CD14-positive monocyte (primary cell): ENCODE results near the gene CHRNA3. TPM values are rescaled to one million over a fixed set of nuclear protein-coding genes. Genes with fewer than 3 reads are reported as not detected.

Experiments used
- DNase-seq, 3 donors: peaks; one replicate each; pipeline ENCODE4 v3.0.0-alpha.2; 2011 to 2022
- H2AFZ ChIP-seq: 2 replicates; pipeline ENCODE4 v1.6.0; 2012; ENCODE audit warnings: mild to moderate bottlenecking, low read depth, low read length, inconsistent platforms; ENCODE audit not compliant: insufficient read depth, poor library complexity, severe bottlenecking
- H3K27ac ChIP-seq, 2 donors: 1 replicate in 1 of 2; 2 replicates in 1 of 2; pipeline ENCODE4 v1.5.1; 2012 to 2013; ENCODE audit warnings: low read length in 2 of 2, control low read depth in 1 of 2, inconsistent platforms in 1 of 2, low read depth in 1 of 2, mild to moderate bottlenecking in 1 of 2
- H3K27me3 ChIP-seq, 2 donors: one replicate each; pipeline versions ENCODE4 v1.6.0 to v1.6.1; 2011 to 2013; ENCODE audit warnings: low read length in 2 of 2; ENCODE audit not compliant: control insufficient read depth in 2 of 2, insufficient read depth in 2 of 2
- H3K36me3 ChIP-seq, 2 donors: replicated peaks in 1 of 2; 1 replicate in 1 of 2; 2 replicates in 1 of 2; pipeline versions ENCODE4 v1.5.1 to v1.6.1; 2012 to 2013; ENCODE audit warnings: low read length in 2 of 2, control low read depth in 1 of 2, inconsistent platforms in 1 of 2, mild to moderate bottlenecking in 1 of 2; ENCODE audit not compliant: insufficient read depth in 2 of 2, control insufficient read depth in 1 of 2
- H3K4me1 ChIP-seq, 2 donors: 1 replicate in 1 of 2; 2 replicates in 1 of 2; pipeline versions ENCODE4 v1.5.1 to v1.6.1; 2012 to 2013; ENCODE audit warnings: low read length in 2 of 2, control low read depth in 1 of 2, inconsistent platforms in 1 of 2, mild to moderate bottlenecking in 1 of 2, moderate library complexity in 1 of 2; ENCODE audit not compliant: insufficient read depth in 2 of 2, control insufficient read depth in 1 of 2
- H3K4me2 ChIP-seq: replicated peaks from 2 replicates; pipeline ENCODE3; 2012; ENCODE audit warnings: low read length, moderate library complexity, mild to moderate bottlenecking; ENCODE audit not compliant: poor library complexity, severe bottlenecking; ENCODE audit errors: extremely low read depth
- H3K4me3 ChIP-seq, 3 experiments: fragments of 200-600 bp in 1 of 3; sonication (generic) in 1 of 3; replicated peaks in 1 of 3; 1 replicate in 2 of 3; 2 replicates in 1 of 3; pipeline ENCODE4 v1.5.1; 2011 to 2013; ENCODE audit warnings: low read length in 3 of 3, mild to moderate bottlenecking in 3 of 3, control low read depth in 2 of 3, low read depth in 2 of 3, inconsistent platforms in 1 of 3, moderate library complexity in 1 of 3
- H3K79me2 ChIP-seq: 2 replicates; pipeline ENCODE4 v1.6.0; 2012; ENCODE audit warnings: mild to moderate bottlenecking, control low read depth, inconsistent platforms, low read length, moderate library complexity; ENCODE audit not compliant: insufficient read depth
- H3K9ac ChIP-seq: 2 replicates; pipeline ENCODE4 v1.6.0; 2017; ENCODE audit warnings: low read length, mild to moderate bottlenecking; ENCODE audit not compliant: insufficient read depth, poor library complexity, severe bottlenecking
- H3K9me3 ChIP-seq, 2 donors: replicated peaks in 1 of 2; 1 replicate in 1 of 2; 2 replicates in 1 of 2; pipeline versions ENCODE4 v1.5.1 to v1.6.1; 2012 to 2013; ENCODE audit warnings: low read length in 2 of 2, control low read depth in 1 of 2; ENCODE audit not compliant: control insufficient read depth in 1 of 2, insufficient read depth in 1 of 2
- H4K20me1 ChIP-seq: 2 replicates; pipeline ENCODE4 v1.6.0; 2012; ENCODE audit warnings: mild to moderate bottlenecking, low read length, control low read depth, moderate library complexity; ENCODE audit not compliant: insufficient read depth
- H3K27ac Mint-ChIP-seq, 7 donors: one replicate each; pipeline ENCODE4 v1.8.0; 2020; ENCODE audit warnings: mild to moderate bottlenecking in 7 of 7, mixed read lengths in 7 of 7, moderate library complexity in 6 of 7, inconsistent platforms in 2 of 7
- H3K27me3 Mint-ChIP-seq, 3 donors: one replicate each; pipeline ENCODE4 v1.8.0; 2021 to 2022; ENCODE audit warnings: low read depth in 3 of 3, mild to moderate bottlenecking in 3 of 3, mixed read lengths in 3 of 3, moderate library complexity in 3 of 3, inconsistent platforms in 1 of 3
- H3K36me3 Mint-ChIP-seq, 2 donors: one replicate each; pipeline ENCODE4 v1.8.0; 2020; ENCODE audit warnings: mixed read lengths in 2 of 2, inconsistent platforms in 1 of 2, mild to moderate bottlenecking in 1 of 2
- H3K4me1 Mint-ChIP-seq: one replicate; pipeline ENCODE4 v1.8.0; 2020; ENCODE audit warnings: mild to moderate bottlenecking, mixed read lengths
- H3K4me3 Mint-ChIP-seq, 2 donors: one replicate each; pipeline ENCODE4 v1.8.0; 2020; ENCODE audit warnings: mild to moderate bottlenecking in 2 of 2, mixed read lengths in 2 of 2, moderate library complexity in 1 of 2
- H3K9me3 Mint-ChIP-seq, 7 donors: one replicate each; pipeline ENCODE4 v1.8.0; 2020 to 2022; ENCODE audit warnings: mixed read lengths in 7 of 7, mild to moderate bottlenecking in 6 of 7, moderate library complexity in 6 of 7, inconsistent platforms in 2 of 7
- WGBS: methylation state at CpG from one replicate; pipeline ENCODE4 v1.1.5; 2013; ENCODE audit warnings: missing lambda C conversion rate; ENCODE audit not compliant: insufficient coverage; 5-methylcytosine and 5-hydroxymethylcytosine counted together
- intact Hi-C, 2 donors: fragments of 100-400 bp; cut with micrococcal nuclease; formaldehyde crosslinking; loops; one replicate each; pipeline versions ENCODE4 v1.15.0 to v1.15.1; 2023
- polyA plus RNA-seq, 3 donors: library from polyadenylated mRNA; depleted of rRNA in 1 of 3; unstranded in 2 of 3; stranded (reverse) in 1 of 3; fragments of 300-500 nt in 2 of 3; fragments of >200 nt in 1 of 3; fragmentation: Illumina TruSeq in 2 of 3; gene quantifications; 1 replicate in 2 of 3; 2 replicates in 1 of 3; pipeline ENCODE4 v1.2.3, GENCODE V29; 2012 to 2021
- TF ChIP-seq, protein P1 (sequence below): fragments of 200-600 bp; IDR thresholded peaks from one replicate; pipeline ENCODE4 v1.8.0; 2022; ENCODE audit warnings: antibody characterized with exemption, mild to moderate bottlenecking

Gene CHRNA3
- polyA plus RNA-seq, 3 donors: not detected

DNA sequence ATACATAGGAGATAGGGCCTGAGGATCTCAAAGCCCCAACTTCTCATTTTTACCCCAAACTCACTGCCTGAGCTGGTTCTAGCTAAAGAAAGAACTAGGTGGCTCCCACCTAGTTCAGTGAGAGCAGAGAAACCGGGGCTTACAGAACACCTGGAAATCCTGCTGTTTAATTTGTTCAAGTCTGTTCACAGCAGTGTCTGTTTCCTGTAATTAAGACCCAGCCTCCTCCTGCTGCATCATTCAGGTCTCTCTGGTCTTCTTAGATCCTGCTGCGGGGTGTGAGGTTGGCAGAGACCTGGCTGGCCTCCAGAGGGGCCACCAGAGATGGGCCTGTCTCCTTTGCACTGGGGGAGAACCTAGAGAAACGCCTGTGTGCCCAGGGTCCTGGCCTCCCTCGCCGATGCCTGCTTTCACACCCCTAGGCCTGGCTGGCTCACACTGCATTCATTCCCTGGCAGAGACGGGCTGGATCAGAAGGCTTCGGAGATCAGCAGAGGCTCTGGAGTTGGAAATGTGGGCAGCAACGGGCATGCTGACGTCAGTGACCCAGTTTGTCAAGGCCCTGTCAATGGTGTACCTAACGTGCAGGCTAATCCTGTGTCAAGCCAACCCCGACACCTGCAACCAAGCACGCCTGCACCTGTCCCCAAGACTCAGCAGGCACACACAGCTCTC lies 4.9 kb upstream of the CHRNA3 start:
- Mint-ChIP-seq H3K4me3 (no peak overlapping the region), H3K36me3 (peaks cover 0 to 3% of the 10 kb centered on the region in 2 donors), H3K27ac (no peak overlapping the region), H3K27me3 (peaks cover 34 to 41% (median 35%) of the 10 kb centered on the region in 3 donors), H3K9me3 (peaks cover 0 to 5% (median 0%) of the 10 kb centered on the region in 7 donors), H3K4me1 (no peaks in the 10 kb centered on the region)
- no peak overlapping the region for H3K4me2 ChIP-seq
- no peaks in the 10 kb centered on the region for H4K20me1 ChIP-seq
- no peaks in the 10 kb centered on the region for H3K4me1 ChIP-seq
- no peak for DNase-seq
- H3K36me3 ChIP-seq: no peaks in the 10 kb centered on the region
- peaks cover 12 to 25% of the 10 kb centered on the region in 2 donors for H3K27me3 ChIP-seq
- H3K9ac ChIP-seq: no peak overlapping the region
- no peak overlapping the region for H3K4me3 ChIP-seq
- H2AFZ ChIP-seq: no peak overlapping the region
- TF ChIP-seq, protein P1, sequence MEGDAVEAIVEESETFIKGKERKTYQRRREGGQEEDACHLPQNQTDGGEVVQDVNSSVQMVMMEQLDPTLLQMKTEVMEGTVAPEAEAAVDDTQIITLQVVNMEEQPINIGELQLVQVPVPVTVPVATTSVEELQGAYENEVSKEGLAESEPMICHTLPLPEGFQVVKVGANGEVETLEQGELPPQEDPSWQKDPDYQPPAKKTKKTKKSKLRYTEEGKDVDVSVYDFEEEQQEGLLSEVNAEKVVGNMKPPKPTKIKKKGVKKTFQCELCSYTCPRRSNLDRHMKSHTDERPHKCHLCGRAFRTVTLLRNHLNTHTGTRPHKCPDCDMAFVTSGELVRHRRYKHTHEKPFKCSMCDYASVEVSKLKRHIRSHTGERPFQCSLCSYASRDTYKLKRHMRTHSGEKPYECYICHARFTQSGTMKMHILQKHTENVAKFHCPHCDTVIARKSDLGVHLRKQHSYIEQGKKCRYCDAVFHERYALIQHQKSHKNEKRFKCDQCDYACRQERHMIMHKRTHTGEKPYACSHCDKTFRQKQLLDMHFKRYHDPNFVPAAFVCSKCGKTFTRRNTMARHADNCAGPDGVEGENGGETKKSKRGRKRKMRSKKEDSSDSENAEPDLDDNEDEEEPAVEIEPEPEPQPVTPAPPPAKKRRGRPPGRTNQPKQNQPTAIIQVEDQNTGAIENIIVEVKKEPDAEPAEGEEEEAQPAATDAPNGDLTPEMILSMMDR: no peak
- H3K79me2 ChIP-seq: no peaks in the 10 kb centered on the region
- H3K9me3 ChIP-seq: peaks cover 0 to 6% of the 10 kb centered on the region in 2 donors
- H3K27ac ChIP-seq: no peak overlapping the region
- WGBS: 68% methylated on average over 11 of the region's 12 CpGs
- intact Hi-C loops: no loop called here

DNA sequence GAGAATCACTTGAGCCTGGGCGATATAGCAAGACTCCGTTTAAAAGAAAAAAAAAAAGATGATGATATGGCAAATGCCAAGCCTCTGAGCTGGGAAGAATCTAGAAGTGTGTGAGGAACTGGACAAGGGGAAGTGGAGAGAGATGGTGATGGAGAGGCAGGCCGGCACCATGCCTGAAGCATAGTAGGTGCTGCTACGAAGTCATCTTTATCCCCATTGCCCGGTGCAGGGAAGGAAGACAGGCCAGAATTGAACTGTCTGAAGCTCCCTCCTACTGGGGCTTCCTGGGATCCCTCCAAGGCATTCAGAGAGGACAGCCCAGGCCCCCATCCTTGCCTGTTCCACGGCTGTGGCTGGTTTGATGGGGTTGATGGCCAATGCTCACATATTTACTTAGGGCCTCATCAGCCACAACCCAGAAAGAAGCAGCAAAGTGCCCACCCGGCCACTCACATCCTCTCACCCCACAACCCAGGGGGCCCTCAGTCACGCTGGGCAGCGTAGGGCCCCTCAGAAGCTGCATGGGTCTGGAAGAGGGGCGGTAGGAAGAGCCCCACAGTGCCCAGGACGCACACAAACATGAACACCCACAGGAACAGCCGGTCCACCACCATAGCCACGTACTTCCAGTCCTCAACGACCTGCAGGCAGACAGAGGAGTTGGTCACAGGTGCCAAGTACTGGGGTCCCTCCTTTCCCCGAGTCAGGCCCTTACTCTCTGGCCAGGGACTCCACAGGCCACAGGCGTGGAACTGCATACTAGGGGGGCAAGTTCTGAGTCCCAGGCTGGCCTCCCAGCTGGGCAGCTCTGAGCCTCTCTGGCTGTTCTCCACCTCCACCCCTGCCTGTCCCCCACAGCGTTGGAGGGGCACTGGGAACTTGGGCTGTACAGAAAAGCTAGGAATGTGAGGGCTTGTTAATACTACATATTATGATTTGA lies 4.1 kb upstream of the CHRNA3 start:
- Mint-ChIP-seq H3K27me3 (peaks cover 38 to 43% (median 42%) of the 10 kb centered on the region in 3 donors), H3K27ac (no peak overlapping the region)
- H3K4me3 ChIP-seq: no peak overlapping the region

More for the DNA sequence above, 4.1 kb upstream of the CHRNA3 start:
- Histone ChIP-seq H3K4me2 (no peak overlapping the region), H3K9ac (no peak overlapping the region), H3K27me3 (peaks cover 15 to 30% of the 10 kb centered on the region in 2 donors), H3K4me1 (no peaks in the 10 kb centered on the region), H3K9me3 (peaks cover 0 to 6% of the 10 kb centered on the region in 2 donors), H3K79me2 (no peaks in the 10 kb centered on the region), H3K27ac (no peak overlapping the region), H2AFZ (no peak overlapping the region), H3K36me3 (no peaks in the 10 kb centered on the region), H4K20me1 (no peaks in the 10 kb centered on the region)
- no peak for DNase-seq
- Mint-ChIP-seq H3K4me3 (no peak overlapping the region), H3K9me3 (peaks cover 0 to 5% (median 0%) of the 10 kb centered on the region in 7 donors), H3K36me3 (peaks cover 0 to 3% of the 10 kb centered on the region in 2 donors), H3K4me1 (no peaks in the 10 kb centered on the region)
- WGBS: 82% methylated on average over 14 of the region's 17 CpGs
- intact Hi-C loops: no loop called here
- TF ChIP-seq, protein P1: no peak
